Gastroesophageal sphincter (tissue), 4 donors: ENCODE measurements around the gene JAG2. TPM values are rescaled to one million over a fixed set of nuclear protein-coding genes. Genes with fewer than 3 reads are reported as not detected.

ENCODE experiments used
- ATAC-seq: fragments of 150-250 bp; one replicate; pipeline ENCODE4 v1.9.1; 2016; ENCODE audit warnings: mild to moderate bottlenecking, moderate library complexity
- H3K27ac ChIP-seq, 4 donors: fragments of 200-600 bp; sonication (generic) in 3 of 4; 1 replicate in 3 of 4; 2 replicates in 1 of 4; pipeline ENCODE4 v1.5.1; 2016 to 2019
- H3K27me3 ChIP-seq: fragments of 200-600 bp; sonication (generic); one replicate; pipeline ENCODE4 v1.5.1; 2019
- H3K36me3 ChIP-seq, 2 donors: fragments of 200-600 bp; sonication (generic); one replicate each; pipeline ENCODE4 v1.5.1; 2019; ENCODE audit warnings: control low read depth in 1 of 2
- H3K4me1 ChIP-seq, 3 donors: fragments of 200-600 bp; sonication (generic); 1 replicate in 2 of 3; 2 replicates in 1 of 3; pipeline ENCODE4 v1.5.1; 2016 to 2019; ENCODE audit warnings: control low read depth in 2 of 3
- H3K4me3 ChIP-seq, 2 donors: fragments of 200-600 bp; sonication (generic); one replicate each; pipeline ENCODE4 v1.5.1; 2019; ENCODE audit warnings: mild to moderate bottlenecking in 1 of 2, moderate library complexity in 1 of 2
- H3K9me3 ChIP-seq, 3 donors: fragments of 200-600 bp; sonication (generic); one replicate each; pipeline ENCODE4 v1.5.1; 2017 to 2019; ENCODE audit warnings: control low read depth in 2 of 3
- EP300 ChIP-seq: sonication (generic); formaldehyde crosslinking; IDR thresholded peaks from one replicate; pipeline ENCODE4 v1.6.1; 2017; ENCODE audit warnings: antibody characterized with exemption, mild to moderate bottlenecking
- POLR2A ChIP-seq, 2 donors: fragments of 450-650 bp; IDR thresholded peaks; one replicate each; pipeline ENCODE4 v1.6.1; 2017; ENCODE audit warnings: antibody characterized with exemption in 2 of 2, mild to moderate bottlenecking in 2 of 2, moderate library complexity in 1 of 2
- POLR2AphosphoS5 ChIP-seq: sonication (generic); formaldehyde crosslinking; IDR thresholded peaks from one replicate; pipeline ENCODE4 v1.6.1; 2017; ENCODE audit warnings: antibody characterized with exemption
- WGBS, 2 donors: methylation state at CpG; one replicate each; pipeline ENCODE4 v1.1.5; 2018; ENCODE audit warnings: low coverage in 1 of 2; 5-methylcytosine and 5-hydroxymethylcytosine counted together
- total RNA-seq, 4 donors: library from RNA; depleted of rRNA; stranded (reverse); fragments of >200 nt; gene quantifications; one replicate each; pipeline ENCODE4 v1.1.0, GENCODE V29; 2016
- TF ChIP-seq, protein P1 (sequence below), 4 experiments: fragments of 200-600 bp in 2 of 4; fragments of 450-650 bp in 2 of 4; sonication (generic) in 1 of 4; IDR thresholded peaks; one replicate each; pipeline ENCODE4 v1.5.1; 2017 to 2019; ENCODE audit warnings: antibody characterized with exemption in 4 of 4, mild to moderate bottlenecking in 2 of 4, moderate library complexity in 2 of 4

Gene JAG2
- total RNA-seq, 4 donors from 2014 or later, result 3.7 to 18.8 (median 14.5) TPM

DNA sequence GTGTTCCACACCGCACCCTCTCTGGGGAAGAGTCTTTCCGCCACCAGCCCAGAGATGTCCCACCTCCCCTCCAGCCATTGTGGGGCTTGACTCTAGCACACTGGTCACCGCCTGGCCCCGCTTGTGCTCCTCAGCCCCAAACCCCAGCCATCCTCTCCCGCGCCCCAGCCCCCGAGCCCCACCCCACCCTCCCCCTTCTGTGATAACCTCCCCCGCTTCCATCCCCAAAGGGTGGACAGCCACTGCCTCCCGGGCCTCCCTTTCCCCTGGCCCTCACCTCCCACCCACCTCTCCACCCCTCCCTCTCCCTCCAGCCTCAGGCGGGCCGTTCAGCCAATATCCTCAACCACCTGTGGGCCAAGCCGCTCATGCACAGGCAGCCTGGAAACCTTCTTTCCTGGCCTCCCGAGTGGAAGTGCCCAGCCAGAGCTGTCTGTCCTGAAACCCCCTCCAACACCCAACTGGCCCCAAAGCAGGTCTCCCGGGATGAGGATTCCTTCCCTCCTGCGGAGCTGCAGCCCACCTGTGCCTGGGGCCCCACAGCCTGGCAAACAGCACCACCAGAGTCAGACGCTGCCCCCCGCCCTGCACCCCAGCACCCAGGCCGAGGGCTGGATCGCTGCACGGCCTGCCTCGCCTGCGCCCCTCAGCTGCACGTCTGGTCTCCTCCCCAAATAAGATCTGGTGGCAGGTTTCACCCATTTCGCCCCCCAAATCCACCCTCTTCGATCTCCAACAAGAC lies 39.6 kb upstream of the JAG2 start:
- Histone ChIP-seq H3K27me3 (no peaks in the 10 kb centered on the region), H3K36me3 (peaks cover 0 to 46% of the 10 kb centered on the region in 2 donors), H3K4me3 (no peak overlapping the region), H3K9me3 (no peaks in the 10 kb centered on the region), H3K27ac (no peak overlapping the region), H3K4me1 (peaks cover 0 to 40% (median 11%) of the 10 kb centered on the region in 3 donors)
- 94% methylated on average over 9 of the region's 25 CpGs; no CpG with 5 or more reads in 1 of the 2 donors for WGBS, 2 donors
- ATAC-seq, result no peak
- TF ChIP-seq POLR2A (IDR thresholded peaks at IDR 0.05) (no peak), EP300 (no peak), POLR2AphosphoS5 (no peak)
- TF ChIP-seq, protein P1, sequence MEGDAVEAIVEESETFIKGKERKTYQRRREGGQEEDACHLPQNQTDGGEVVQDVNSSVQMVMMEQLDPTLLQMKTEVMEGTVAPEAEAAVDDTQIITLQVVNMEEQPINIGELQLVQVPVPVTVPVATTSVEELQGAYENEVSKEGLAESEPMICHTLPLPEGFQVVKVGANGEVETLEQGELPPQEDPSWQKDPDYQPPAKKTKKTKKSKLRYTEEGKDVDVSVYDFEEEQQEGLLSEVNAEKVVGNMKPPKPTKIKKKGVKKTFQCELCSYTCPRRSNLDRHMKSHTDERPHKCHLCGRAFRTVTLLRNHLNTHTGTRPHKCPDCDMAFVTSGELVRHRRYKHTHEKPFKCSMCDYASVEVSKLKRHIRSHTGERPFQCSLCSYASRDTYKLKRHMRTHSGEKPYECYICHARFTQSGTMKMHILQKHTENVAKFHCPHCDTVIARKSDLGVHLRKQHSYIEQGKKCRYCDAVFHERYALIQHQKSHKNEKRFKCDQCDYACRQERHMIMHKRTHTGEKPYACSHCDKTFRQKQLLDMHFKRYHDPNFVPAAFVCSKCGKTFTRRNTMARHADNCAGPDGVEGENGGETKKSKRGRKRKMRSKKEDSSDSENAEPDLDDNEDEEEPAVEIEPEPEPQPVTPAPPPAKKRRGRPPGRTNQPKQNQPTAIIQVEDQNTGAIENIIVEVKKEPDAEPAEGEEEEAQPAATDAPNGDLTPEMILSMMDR (IDR thresholded peaks at IDR 0.05), result no peak

DNA sequence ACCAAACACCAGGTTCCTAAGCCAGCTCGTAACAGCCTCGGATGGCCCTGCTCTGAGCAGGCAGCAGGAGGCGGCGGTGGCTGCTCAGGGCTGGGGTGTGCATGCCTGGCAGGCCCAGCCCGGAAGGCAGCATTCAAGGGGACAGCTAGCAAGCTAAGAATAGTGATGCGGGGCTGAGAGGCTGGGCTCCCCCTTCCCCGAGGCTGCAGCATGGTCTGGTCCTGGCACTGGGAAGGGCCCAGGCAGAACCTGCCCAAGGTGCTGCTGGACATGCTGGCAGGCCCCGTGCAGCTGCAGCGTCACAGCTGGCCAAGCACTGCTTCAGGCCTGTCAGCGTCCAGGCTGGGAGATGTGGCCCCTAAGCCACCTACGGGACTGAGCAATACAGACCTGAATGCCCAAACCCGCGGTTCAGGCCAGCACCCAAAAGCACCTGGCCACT lies 38.9 kb upstream of the JAG2 start:
- H3K4me1 ChIP-seq, result peaks cover 0 to 47% (median 13%) of the 10 kb centered on the region in 3 donors
- ATAC-seq, result no peak
- H3K4me3 ChIP-seq, result no peak overlapping the region
- peaks cover 0 to 39% of the 10 kb centered on the region in 2 donors for H3K36me3 ChIP-seq
- TF ChIP-seq EP300 (no peak), POLR2AphosphoS5 (no peak), POLR2A (IDR thresholded peaks at IDR 0.05) (no peak)
- TF ChIP-seq, protein P1 (IDR thresholded peaks at IDR 0.05), result no peak
- H3K27ac ChIP-seq, result no peak overlapping the region
- no CpG with 5 or more reads among the region's 13 CpGs for WGBS, 2 donors
- no peaks in the 10 kb centered on the region for H3K27me3 ChIP-seq
- no peaks in the 10 kb centered on the region for H3K9me3 ChIP-seq

DNA sequence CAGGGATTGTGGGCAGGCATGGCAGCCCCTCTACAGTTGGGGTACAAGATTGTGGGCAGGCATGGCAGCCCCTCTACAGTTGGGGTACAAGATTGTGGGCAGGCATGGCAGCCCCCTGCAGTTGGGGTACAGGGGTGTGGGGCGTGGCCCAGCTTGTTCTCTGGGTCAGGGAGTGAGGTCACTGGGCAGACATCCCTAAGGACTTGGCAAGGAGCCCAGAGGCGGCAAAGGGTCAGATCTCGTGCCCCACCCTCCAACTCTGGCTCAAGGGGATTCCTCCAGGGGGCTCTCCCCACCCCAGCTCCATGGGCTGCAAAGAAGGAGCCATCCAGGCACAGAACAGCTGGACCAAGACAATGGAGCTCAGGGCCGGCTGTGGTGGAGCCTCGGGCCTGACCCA lies 38.3 kb upstream of the JAG2 start:
- peaks cover 0 to 53% (median 16%) of the 10 kb centered on the region in 3 donors for H3K4me1 ChIP-seq
- H3K27me3 ChIP-seq, result peaks cover 4% of the 10 kb centered on the region
- H3K27ac ChIP-seq, result no peak overlapping the region
- TF ChIP-seq, protein P1 (IDR thresholded peaks at IDR 0.05), result no peak
- TF ChIP-seq EP300, result no peak
- no peak for TF ChIP-seq POLR2A (IDR thresholded peaks at IDR 0.05)
- TF ChIP-seq POLR2AphosphoS5, result no peak
- 20% methylated on average over 2 of the region's 5 CpGs; no CpG with 5 or more reads in 1 of the 2 donors for WGBS, 2 donors
- ATAC-seq, result no peak
- H3K9me3 ChIP-seq, result no peaks in the 10 kb centered on the region
- no peak overlapping the region for H3K4me3 ChIP-seq
- H3K36me3 ChIP-seq, result peaks cover 0 to 33% of the 10 kb centered on the region in 2 donors

DNA sequence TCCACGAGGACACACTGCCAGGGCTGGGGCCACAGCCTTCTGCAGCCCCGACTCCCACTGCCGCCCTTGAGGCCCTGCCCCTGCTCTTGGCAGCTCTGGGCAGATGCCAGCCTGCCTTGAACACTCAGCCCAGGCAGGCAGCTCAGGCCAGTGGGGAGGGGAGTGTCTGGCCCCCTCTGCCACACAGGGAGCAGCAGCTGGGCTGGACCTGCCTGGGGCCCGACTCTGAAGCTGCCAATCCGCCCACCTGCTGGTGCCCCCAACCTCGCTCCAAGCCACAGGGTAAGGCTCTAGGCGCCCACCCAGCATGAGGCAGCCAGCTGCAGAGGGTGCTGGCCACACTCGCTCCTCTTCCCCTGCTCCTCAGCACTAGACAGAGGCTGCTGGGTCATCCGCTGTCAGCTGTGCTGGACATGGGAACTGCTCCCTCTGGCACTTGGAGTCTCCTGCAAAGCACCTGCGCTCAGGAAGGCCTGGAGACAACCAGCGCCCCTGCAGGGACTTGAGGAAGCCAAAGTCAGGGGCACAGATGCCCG lies 37.2 kb upstream of the JAG2 start:
- H3K27me3 ChIP-seq, result peaks cover 15% of the 10 kb centered on the region
- H3K36me3 ChIP-seq, result peaks cover 0 to 22% of the 10 kb centered on the region in 2 donors
- no peaks in the 10 kb centered on the region for H3K9me3 ChIP-seq
- WGBS, 2 donors, result no CpG with 5 or more reads among the region's 12 CpGs
- H3K4me3 ChIP-seq, result no peak overlapping the region
- peak overlapping the region in 1 of 4 donors; percentile 15 for H3K27ac ChIP-seq
- ATAC-seq, result no peak
- H3K4me1 ChIP-seq, result peaks cover 0 to 64% (median 18%) of the 10 kb centered on the region in 3 donors
- TF ChIP-seq POLR2A (IDR thresholded peaks at IDR 0.05), result no peak
- TF ChIP-seq, protein P1 (IDR thresholded peaks at IDR 0.05), result no peak
- no peak for TF ChIP-seq EP300
- TF ChIP-seq POLR2AphosphoS5, result no peak
